K562 (cell line): ENCODE results near the gene SBK1. TPM values are rescaled to one million over a fixed set of nuclear protein-coding genes. Genes with fewer than 3 reads are reported as not detected.
A peak's percentile ranks its signal among the peaks of the same experiment; 100 is the strongest.

Source experiments
- FOXJ3 ChIP-seq: sonication (generic); formaldehyde crosslinking; IDR thresholded peaks from 2 replicates; pipeline ENCODE4 v1.4.0; 2020; ENCODE audit warnings: mild to moderate bottlenecking, missing genetic modification reagents
- GABPB1 ChIP-seq: sonication (generic); formaldehyde crosslinking; IDR thresholded peaks from 2 replicates; pipeline ENCODE4 v1.8.0; 2022; ENCODE audit warnings: mild to moderate bottlenecking, missing genetic modification reagents
- HNRNPL ChIP-seq: fragments of 200-400 bp; formaldehyde crosslinking; IDR thresholded peaks from 2 replicates; pipeline ENCODE4 v1.6.1; 2017; ENCODE audit warnings: low read depth, mild to moderate bottlenecking, low read length
- JUNB ChIP-seq: fragments of 450-650 bp; formaldehyde crosslinking; conservative IDR thresholded peaks from 2 replicates; pipeline ENCODE4 v1.4.0; 2020; ENCODE audit warnings: mild to moderate bottlenecking
- KLF6 ChIP-seq: fragments of 250-450 bp; sonication (Bioruptor Pico); IDR thresholded peaks from 2 replicates; pipeline ENCODE4 v1.4.0; 2020; ENCODE audit warnings: mild to moderate bottlenecking, moderate library complexity, borderline replicate concordance
- LCOR ChIP-seq: sonication (generic); formaldehyde crosslinking; IDR thresholded peaks from 2 replicates; pipeline ENCODE4 v1.8.0; 2022; ENCODE audit warnings: mild to moderate bottlenecking, missing genetic modification reagents
- NCOA1 ChIP-seq: fragments of 450-650 bp; IDR thresholded peaks from 2 replicates; pipeline ENCODE4 v1.6.1; 2016; ENCODE audit warnings: low read depth
- SNRNP70 ChIP-seq: fragments of 200-400 bp; formaldehyde crosslinking; optimal IDR thresholded peaks from 2 replicates; pipeline ENCODE3; 2017; ENCODE audit warnings: low read depth, low read length
- ZFX ChIP-seq: sonication (generic); formaldehyde crosslinking; IDR thresholded peaks from 2 replicates; pipeline ENCODE4 v1.8.0; 2022; ENCODE audit warnings: mild to moderate bottlenecking, missing genetic modification reagents, moderate library complexity
- ZNF197 ChIP-seq: fragments of 200-800 bp; sonication (Bioruptor generic); IDR thresholded peaks from 2 replicates; pipeline ENCODE4 v1.6.1; 2016; ENCODE audit warnings: low read depth, missing genetic modification characterization, missing compliant biosample characterization
- ZNF232 ChIP-seq: sonication (generic); formaldehyde crosslinking; IDR thresholded peaks from 2 replicates; pipeline ENCODE4 v1.8.0; 2022; ENCODE audit warnings: mild to moderate bottlenecking, missing genetic modification reagents
- ZNF644 ChIP-seq: fragments of 200-800 bp; sonication (Bioruptor generic); IDR thresholded peaks from 2 replicates; pipeline ENCODE4 v1.6.1; 2016; ENCODE audit warnings: low read depth, missing genetic modification characterization, missing compliant biosample characterization
- polyA plus RNA-seq, 8 experiments: library from polyadenylated mRNA; depleted of rRNA in 4 of 8; stranded (reverse) in 5 of 8; unstranded in 3 of 8; fragments of >200 nt; fragmentation: Nextera tagmentation in 2 of 8; fragmentation: Illumina TruSeq in 1 of 8; extraction: Ambion mirVana in 2 of 8; extraction: Trizol in 1 of 8; gene quantifications; 2 replicates each; pipeline versions ENCODE4 v1.2.1 to v1.2.3, GENCODE V29; 2011 to 2014; ENCODE audit warnings: inconsistent platforms in 1 of 8, missing spikeins in 1 of 8
- total RNA-seq, 7 experiments: library from RNA; depleted of rRNA in 6 of 7; stranded (reverse); fragments of >200 nt in 6 of 7; fragmentation: Illumina TruSeq in 2 of 7; extraction: Trizol in 2 of 7; gene quantifications; 2 replicates each; pipeline versions ENCODE4 v1.2.1 to v1.2.3, GENCODE V29; 2011 to 2021; ENCODE audit warnings: low replicate concordance in 1 of 7
- TF ChIP-seq, protein P1 (sequence below): fragments of 450-650 bp; IDR thresholded peaks from 2 replicates; pipeline ENCODE4 v1.6.1; 2018; ENCODE audit not compliant: partially characterized antibody
- TF ChIP-seq, protein P2 (sequence below): sonication (generic); formaldehyde crosslinking; IDR thresholded peaks from 2 replicates; pipeline ENCODE4 v1.8.1; 2023; ENCODE audit warnings: mild to moderate bottlenecking, missing genetic modification reagents
- TF ChIP-seq, protein P3 (sequence below): fragments of 200-400 bp; formaldehyde crosslinking; IDR thresholded peaks from 2 replicates; pipeline ENCODE4 v1.6.1; 2017; ENCODE audit warnings: mild to moderate bottlenecking, low read depth, low read length, moderate library complexity
- TF ChIP-seq, protein P4 (sequence below): fragments of 250-450 bp; sonication (Bioruptor Pico); IDR thresholded peaks from 2 replicates; pipeline ENCODE4 v1.8.0; 2022; ENCODE audit warnings: moderate library complexity, mild to moderate bottlenecking, inconsistent platforms
- TF ChIP-seq, protein P5 (sequence below): fragments of 450-650 bp; IDR thresholded peaks from 2 replicates; pipeline ENCODE4 v1.6.1; 2016
- TF ChIP-seq, protein P6 (sequence below): fragments of 250-450 bp; sonication (Bioruptor Pico); IDR thresholded peaks from 2 replicates; pipeline ENCODE4 v1.9.0; 2021; ENCODE audit warnings: mild to moderate bottlenecking

The SBK1 gene
- total and polyA plus RNA-seq, 9 of the 15 experiments (the other 6 are each of a cell fraction or from before 2014, with no cell fraction given) = 0.01 to 0.07 (median 0.03) TPM; not detected in 6

DNA sequence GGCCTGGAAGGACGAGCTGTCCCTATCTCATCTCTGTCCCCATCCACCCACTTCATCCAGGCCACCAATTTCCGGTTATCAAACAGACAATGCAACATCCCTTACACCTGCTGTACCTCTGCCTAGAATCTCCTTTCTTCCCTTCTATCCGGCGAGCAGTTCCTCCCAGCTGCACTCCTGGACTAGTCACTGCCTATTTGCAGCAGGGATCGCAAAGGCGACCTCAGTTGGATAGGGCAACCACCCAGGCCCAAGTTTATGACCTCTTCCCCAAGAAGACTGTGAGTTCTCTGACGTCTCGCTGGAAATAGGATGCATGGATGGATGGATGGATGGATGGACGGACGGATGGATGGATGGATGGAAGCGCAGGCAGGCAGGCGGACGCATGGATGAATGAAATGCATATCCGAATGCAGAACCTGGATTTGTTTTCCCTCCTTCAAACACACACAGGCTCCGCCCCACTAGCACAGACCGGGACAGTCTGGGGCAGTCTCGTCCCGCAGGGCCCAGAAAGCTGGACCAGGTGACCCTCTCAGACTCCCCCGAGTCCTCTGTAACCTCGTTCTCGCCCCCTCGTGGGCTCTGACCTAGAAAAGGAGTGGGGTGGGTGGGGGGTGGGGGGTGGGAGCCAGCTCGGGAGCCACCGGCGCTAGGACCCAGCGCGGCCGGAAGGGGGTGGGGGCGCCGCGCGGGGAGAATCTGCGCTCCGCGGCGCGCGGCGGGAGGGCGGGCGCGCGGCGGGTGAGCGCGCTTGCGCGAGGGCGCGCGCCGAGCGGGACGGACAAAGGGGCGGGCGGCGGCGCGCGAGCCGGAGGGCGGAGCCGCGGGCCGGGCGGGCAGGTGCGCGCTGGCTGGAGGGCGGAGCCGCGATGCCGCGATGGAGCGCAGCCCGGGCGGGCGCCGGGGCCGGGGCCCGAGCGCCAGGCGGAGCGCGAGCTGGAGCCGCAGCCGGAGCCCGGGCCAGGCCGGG, at the start of gene SBK1 (continued):
- TF ChIP-seq, protein P1, sequence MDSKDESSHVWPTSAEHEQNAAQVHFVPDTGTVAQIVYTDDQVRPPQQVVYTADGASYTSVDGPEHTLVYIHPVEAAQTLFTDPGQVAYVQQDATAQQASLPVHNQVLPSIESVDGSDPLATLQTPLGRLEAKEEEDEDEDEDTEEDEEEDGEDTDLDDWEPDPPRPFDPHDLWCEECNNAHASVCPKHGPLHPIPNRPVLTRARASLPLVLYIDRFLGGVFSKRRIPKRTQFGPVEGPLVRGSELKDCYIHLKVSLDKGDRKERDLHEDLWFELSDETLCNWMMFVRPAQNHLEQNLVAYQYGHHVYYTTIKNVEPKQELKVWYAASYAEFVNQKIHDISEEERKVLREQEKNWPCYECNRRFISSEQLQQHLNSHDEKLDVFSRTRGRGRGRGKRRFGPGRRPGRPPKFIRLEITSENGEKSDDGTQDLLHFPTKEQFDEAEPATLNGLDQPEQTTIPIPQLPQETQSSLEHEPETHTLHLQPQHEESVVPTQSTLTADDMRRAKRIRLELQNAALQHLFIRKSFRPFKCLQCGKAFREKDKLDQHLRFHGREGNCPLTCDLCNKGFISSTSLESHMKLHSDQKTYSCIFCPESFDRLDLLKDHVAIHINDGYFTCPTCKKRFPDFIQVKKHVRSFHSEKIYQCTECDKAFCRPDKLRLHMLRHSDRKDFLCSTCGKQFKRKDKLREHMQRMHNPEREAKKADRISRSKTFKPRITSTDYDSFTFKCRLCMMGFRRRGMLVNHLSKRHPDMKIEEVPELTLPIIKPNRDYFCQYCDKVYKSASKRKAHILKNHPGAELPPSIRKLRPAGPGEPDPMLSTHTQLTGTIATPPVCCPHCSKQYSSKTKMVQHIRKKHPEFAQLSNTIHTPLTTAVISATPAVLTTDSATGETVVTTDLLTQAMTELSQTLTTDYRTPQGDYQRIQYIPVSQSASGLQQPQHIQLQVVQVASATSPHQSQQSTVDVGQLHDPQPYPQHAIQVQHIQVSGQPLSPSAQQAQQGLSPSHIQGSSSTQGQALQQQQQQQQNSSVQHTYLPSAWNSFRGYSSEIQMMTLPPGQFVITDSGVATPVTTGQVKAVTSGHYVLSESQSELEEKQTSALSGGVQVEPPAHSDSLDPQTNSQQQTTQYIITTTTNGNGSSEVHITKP = no peak
- TF ChIP-seq, protein P2, sequence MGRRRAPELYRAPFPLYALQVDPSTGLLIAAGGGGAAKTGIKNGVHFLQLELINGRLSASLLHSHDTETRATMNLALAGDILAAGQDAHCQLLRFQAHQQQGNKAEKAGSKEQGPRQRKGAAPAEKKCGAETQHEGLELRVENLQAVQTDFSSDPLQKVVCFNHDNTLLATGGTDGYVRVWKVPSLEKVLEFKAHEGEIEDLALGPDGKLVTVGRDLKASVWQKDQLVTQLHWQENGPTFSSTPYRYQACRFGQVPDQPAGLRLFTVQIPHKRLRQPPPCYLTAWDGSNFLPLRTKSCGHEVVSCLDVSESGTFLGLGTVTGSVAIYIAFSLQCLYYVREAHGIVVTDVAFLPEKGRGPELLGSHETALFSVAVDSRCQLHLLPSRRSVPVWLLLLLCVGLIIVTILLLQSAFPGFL (CRISPR knock-in tag) = no peak
- TF ChIP-seq KLF6 (CRISPR knock-in tag) = no peak
- TF ChIP-seq, protein P3, sequence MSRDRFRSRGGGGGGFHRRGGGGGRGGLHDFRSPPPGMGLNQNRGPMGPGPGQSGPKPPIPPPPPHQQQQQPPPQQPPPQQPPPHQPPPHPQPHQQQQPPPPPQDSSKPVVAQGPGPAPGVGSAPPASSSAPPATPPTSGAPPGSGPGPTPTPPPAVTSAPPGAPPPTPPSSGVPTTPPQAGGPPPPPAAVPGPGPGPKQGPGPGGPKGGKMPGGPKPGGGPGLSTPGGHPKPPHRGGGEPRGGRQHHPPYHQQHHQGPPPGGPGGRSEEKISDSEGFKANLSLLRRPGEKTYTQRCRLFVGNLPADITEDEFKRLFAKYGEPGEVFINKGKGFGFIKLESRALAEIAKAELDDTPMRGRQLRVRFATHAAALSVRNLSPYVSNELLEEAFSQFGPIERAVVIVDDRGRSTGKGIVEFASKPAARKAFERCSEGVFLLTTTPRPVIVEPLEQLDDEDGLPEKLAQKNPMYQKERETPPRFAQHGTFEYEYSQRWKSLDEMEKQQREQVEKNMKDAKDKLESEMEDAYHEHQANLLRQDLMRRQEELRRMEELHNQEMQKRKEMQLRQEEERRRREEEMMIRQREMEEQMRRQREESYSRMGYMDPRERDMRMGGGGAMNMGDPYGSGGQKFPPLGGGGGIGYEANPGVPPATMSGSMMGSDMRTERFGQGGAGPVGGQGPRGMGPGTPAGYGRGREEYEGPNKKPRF = no peak
- no peak for TF ChIP-seq JUNB (CRISPR knock-in tag)
- no peak for TF ChIP-seq FOXJ3
- TF ChIP-seq, protein P4, sequence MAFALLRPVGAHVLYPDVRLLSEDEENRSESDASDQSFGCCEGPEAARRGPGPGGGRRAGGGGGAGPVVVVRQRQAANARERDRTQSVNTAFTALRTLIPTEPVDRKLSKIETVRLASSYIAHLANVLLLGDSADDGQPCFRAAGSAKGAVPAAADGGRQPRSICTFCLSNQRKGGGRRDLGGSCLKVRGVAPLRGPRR (CRISPR knock-in tag) = no peak
- TF ChIP-seq LCOR = no peak
- TF ChIP-seq, protein P5, sequence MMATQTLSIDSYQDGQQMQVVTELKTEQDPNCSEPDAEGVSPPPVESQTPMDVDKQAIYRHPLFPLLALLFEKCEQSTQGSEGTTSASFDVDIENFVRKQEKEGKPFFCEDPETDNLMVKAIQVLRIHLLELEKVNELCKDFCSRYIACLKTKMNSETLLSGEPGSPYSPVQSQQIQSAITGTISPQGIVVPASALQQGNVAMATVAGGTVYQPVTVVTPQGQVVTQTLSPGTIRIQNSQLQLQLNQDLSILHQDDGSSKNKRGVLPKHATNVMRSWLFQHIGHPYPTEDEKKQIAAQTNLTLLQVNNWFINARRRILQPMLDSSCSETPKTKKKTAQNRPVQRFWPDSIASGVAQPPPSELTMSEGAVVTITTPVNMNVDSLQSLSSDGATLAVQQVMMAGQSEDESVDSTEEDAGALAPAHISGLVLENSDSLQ = no peak
- TF ChIP-seq ZNF232 (CRISPR knock-in tag) = no peak
- peak; percentile 93 for TF ChIP-seq ZNF197
- no peak for TF ChIP-seq SNRNP70
- TF ChIP-seq GABPB1 (CRISPR knock-in tag) = no peak
- peak; percentile 59; the same call in 1 of the 2 replicates for TF ChIP-seq ZNF644 (tag)
- TF ChIP-seq NCOA1 = no peak
- TF ChIP-seq HNRNPL = no peak
- TF ChIP-seq, protein P6, sequence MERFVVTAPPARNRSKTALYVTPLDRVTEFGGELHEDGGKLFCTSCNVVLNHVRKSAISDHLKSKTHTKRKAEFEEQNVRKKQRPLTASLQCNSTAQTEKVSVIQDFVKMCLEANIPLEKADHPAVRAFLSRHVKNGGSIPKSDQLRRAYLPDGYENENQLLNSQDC (CRISPR knock-in tag) = no peak
- TF ChIP-seq ZFX (CRISPR knock-in tag) = no peak
